Kidney capillary endothelial cell (primary cell): ENCODE results near the gene TAF11L11.
"Not testable (repeated sequence)": the region's sequence is repeated elsewhere in the genome, so short reads cannot be mapped to it uniquely, and the experiment has no call there.

Source experiments
- DNase-seq: peaks from one replicate; pipeline ENCODE4 v3.0.0-alpha.2; 2018; ENCODE audit warnings: low spot score

TAF11L11 gene

GRCh38 chr5:17603880-17604279 lies at the start of gene TAF11L11:
TAF11L11 (plus strand) TSS chr5:17604183.
- not testable (repeated sequence) for DNase-seq

- DNase-seq, result not testable (repeated sequence)
Measured at GRCh38 chr5:17585658-17586057, 18.3 kb upstream of the TAF11L11 start, which contains the start of gene TAF11L7. TAF11L7 (minus strand) TSS chr5:17585758.

- DNase-seq, result not testable (repeated sequence)
Measured at GRCh38 chr5:17590860-17591259, 13.1 kb upstream of the TAF11L11 start, which contains the start of gene TAF11L8. TAF11L8 (minus strand) TSS chr5:17590960.

- DNase-seq, result not testable (repeated sequence)
Measured at GRCh38 chr5:17594255-17594654, 9.7 kb upstream of the TAF11L11 start, which contains the start of gene TAF11L9. TAF11L9 (minus strand) TSS chr5:17594394.

GRCh38 chr5:17597728-17598127 lies 6.3 kb upstream of the TAF11L11 start, which contains the start of gene TAF11L10:
TAF11L10 (minus strand) TSS chr5:17597828.
- DNase-seq, result not testable (repeated sequence)

GRCh38 chr5:17604951-17605350 lies 968 bp downstream of the TAF11L11 start:
- no peak for DNase-seq

- not testable (repeated sequence) for DNase-seq
Measured at GRCh38 chr5:17607461-17607860, 3.5 kb downstream of the TAF11L11 start.

- DNase-seq, result not testable (repeated sequence)
Measured at GRCh38 chr5:17610092-17610491, 6.1 kb downstream of the TAF11L11 start, which contains the start of gene TAF11L12. TAF11L12 (plus strand) TSS chr5:17610392.

GRCh38 chr5:17614872-17615605 lies 11.1 kb downstream of the TAF11L11 start:
- DNase-seq, result no peak

GRCh38 chr5:17619354-17619753 lies 15.4 kb downstream of the TAF11L11 start:
- no peak for DNase-seq

- no peak for DNase-seq
Measured at GRCh38 chr5:17620627-17621026, 16.6 kb downstream of the TAF11L11 start.

GRCh38 chr5:17625686-17626085 lies 21.7 kb downstream of the TAF11L11 start:
- no peak for DNase-seq

- not testable (repeated sequence) for DNase-seq
Measured at GRCh38 chr5:17631788-17632187, 27.8 kb downstream of the TAF11L11 start, which contains the start of gene TAF11L13. TAF11L13 (plus strand) TSS chr5:17632088.

GRCh38 chr5:17634160-17634559 lies 30.2 kb downstream of the TAF11L11 start, which contains the start of gene TAF11L14:
TAF11L14 (plus strand) TSS chr5:17634460.
- DNase-seq, result no peak

GRCh38 chr5:17649232-17649631 lies 45.2 kb downstream of the TAF11L11 start:
- DNase-seq, result not testable (repeated sequence)

GRCh38 chr5:17655201-17655759 lies 51.3 kb downstream of the TAF11L11 start:
- DNase-seq, result not testable (repeated sequence)
